GM19438 (cell line): ENCODE data around the gene THBS2.

Source experiments
- ATAC-seq: cut with Tn5 transposase; IDR thresholded peaks from one replicate; pipeline ENCODE4 v1.9.1; 2021; ENCODE audit warnings: low read depth; ENCODE audit not compliant: unreplicated experiment

Gene THBS2

GRCh38 chr6:169169941-169170582 is 83.6 kb downstream of the THBS2 start:
- ATAC-seq, result no peak

- no peak for ATAC-seq
Measured at GRCh38 chr6:169169375-169169774, 84.3 kb downstream of the THBS2 start.

GRCh38 chr6:169168706-169169105 is 84.9 kb downstream of the THBS2 start:
- no peak for ATAC-seq

- ATAC-seq, result no peak
Measured at GRCh38 chr6:169168302-169168630, 85.4 kb downstream of the THBS2 start.

GRCh38 chr6:169167581-169168301 is 85.9 kb downstream of the THBS2 start:
- ATAC-seq, result no peak

- no peak for ATAC-seq
Measured at GRCh38 chr6:169166896-169167580, 86.6 kb downstream of the THBS2 start.
